NCI-H1417 treated with DMSO at 0.1 percent for 48 hours (cell line): ENCODE data around the gene ASCL1.

Source experiments
- DNase-seq: peaks from one replicate; lab custom pipeline; 2025; lab: John Stamatoyannopoulos, UW

Gene ASCL1

GRCh38 chr12:102977945-102978706, 20.7 kb downstream of the ASCL1 start:
- DNase-seq = no peak

DNA sequence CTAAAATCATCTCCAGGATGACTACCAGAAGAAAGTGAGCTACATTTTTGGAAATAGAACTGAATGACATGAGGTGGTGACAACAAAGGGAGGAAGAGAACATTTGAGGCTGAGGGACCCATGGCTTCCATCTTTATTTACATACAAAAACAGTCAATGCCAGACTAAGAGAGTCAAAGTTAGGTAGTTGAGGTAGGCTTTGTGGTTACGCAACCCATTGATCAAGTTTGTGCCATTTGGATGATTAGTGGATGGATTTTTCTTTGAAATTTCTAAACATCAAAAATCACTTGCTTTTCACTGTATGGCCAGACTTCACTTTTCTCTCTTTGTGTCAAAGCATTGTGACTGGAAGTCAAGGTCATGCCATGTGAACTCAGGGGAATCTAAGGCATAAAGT, 22.9 kb downstream of the ASCL1 start:
- no peak for DNase-seq

DNA sequence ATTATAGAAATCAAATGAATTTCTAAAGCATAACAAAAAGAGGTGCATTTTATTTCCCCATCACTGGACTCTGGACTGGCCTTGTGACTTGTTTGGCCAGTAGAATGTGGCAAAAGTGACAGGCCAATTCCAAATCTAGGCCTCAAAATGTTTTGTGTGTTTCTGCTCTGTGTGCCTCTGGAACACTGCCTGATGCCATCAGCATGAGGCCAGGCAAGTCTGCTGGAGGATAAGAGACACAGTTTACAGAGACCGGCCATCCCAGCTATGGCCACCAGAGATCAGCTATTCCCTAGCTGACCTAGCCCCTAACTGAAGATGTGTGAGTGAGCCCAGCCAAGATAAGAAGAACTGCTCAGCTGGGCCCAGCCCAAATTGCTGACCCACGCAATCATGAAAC, 32.9 kb downstream of the ASCL1 start:
- no peak for DNase-seq

GRCh38 chr12:102992297-102992696, 34.8 kb downstream of the ASCL1 start:
- DNase-seq = no peak

GRCh38 chr12:102992720-102993119, 35.2 kb downstream of the ASCL1 start:
- DNase-seq = no peak

DNA sequence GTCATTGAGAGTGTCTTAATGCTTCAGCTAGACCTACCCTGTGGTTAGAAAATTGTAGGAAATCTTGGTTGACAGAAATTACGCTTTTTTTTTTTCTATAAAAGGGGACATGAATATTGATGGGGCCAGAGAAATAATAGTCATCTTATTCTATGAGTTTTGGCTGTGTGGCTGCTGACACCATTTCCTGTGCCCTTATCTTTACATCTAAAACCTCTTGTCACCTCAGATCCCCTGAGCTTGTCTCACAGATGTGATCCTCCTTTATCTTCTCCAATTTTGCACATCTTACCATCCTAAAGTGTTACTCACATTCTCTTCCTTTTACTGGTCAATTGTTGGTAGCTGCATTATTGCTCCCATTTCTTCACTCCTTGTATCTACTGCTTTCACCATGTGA, 36.1 kb downstream of the ASCL1 start:
- DNase-seq = no peak

DNA sequence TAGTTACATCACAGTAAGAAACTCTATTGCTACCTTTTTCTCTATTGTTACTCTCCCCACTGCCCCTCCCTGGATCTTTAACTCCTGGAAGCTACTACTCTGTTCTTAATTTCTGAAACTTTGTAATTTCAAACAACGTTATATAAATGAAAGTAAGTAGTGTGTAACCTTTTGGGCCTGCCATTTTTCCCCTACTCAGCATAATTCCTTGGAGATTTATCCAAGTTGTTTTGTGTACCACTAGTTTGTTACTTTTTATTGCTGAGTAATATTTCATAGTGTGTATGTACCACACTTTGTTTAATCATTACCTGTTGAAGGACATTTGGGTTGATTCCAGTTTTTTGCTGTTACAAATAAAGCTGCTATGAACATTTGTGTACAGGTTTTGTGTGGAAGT, 37.9 kb downstream of the ASCL1 start:
- no peak for DNase-seq
